ENCODE results near the gene KPNA5.
"Not testable (repeated sequence)": the region's sequence is repeated elsewhere in the genome, so short reads cannot be mapped to it uniquely, and the experiment has no call there.

The KPNA5 gene

DNA sequence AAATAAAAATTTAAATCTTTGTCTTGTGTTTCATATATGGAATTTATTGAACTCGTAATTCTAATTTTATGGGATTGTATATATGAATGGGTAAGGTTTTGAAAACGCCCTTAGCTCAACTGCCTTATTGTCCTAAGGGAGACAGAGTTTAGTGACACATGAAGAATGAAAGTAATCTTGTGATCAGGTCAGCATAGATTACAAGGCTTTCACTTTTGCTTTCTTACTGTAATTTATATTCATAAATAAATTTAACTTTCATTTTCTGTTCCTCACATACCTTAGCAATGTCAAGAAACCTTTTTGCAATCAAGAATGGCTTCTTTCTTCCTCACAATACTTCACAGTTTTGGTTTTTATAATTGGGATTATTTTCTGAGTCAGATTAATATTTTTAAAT, 14.4 kb downstream of the KPNA5 start:
- DNase-seq (ENCODE audit: insufficient read length, low spot score) (no peak), FAIRE-seq (no peak)

DNA sequence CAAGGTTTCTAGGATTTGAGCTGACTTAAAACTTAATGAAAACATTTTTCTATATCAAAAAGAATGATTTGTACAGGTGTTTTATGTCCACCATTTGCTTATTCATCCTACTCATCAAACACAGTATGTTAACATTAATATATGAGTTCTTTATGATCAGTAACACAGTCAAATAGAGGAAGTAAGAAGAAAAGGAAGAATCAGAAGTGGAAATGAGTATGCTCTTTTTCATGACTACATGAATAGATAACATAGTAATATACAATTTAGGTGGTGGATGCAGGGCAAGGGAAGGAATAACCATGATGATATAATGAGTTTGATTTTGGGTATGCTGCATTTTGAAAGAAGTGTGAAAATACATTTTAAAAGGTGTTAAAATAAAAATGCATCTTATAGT, 16.5 kb downstream of the KPNA5 start:
- no peak for DNase-seq (ENCODE audit: insufficient read length, low spot score)

GRCh38 chr6:116703888-116704287, 22.9 kb downstream of the KPNA5 start:
- not testable (repeated sequence) for FAIRE-seq; DNase-seq (ENCODE audit: insufficient read length, low spot score)

More for the DNA sequence above, 16.5 kb downstream of the KPNA5 start:
- FAIRE-seq = no peak

GRCh38 chr6:116705917-116706316, 24.9 kb downstream of the KPNA5 start:
- no peak for FAIRE-seq
- DNase-seq (ENCODE audit: insufficient read length, low spot score) = no peak

- FAIRE-seq (no peak), DNase-seq (ENCODE audit: insufficient read length, low spot score) (no peak)
Measured at GRCh38 chr6:116714296-116714695, 33.3 kb downstream of the KPNA5 start.

DNA sequence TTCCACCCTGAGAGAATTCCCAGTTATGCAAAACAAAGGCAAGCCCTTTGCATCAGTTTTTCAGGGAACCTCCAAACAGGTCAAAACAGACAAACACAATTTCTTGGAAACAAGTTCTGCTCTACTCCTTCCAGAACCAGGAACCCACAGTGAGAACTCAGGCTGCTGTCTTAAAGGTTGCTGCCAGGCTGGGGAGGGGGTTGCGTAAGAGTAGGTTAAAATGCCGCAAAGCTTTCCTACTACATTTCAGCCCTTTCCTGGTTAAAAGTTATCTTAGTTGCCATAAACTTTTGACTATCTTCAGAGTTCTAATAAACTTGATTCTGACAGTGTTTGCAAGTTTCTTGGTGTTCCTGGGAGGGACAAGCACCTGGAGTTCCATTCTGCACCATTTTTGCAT, 33.8 kb downstream of the KPNA5 start:
- FAIRE-seq (no peak), DNase-seq (ENCODE audit: insufficient read length, low spot score) (no peak)

- FAIRE-seq (no peak), DNase-seq (ENCODE audit: insufficient read length, low spot score) (no peak)
Measured at GRCh38 chr6:116726947-116727346, 45.9 kb downstream of the KPNA5 start.

GRCh38 chr6:116730513-116730912, 49.5 kb downstream of the KPNA5 start:
- FAIRE-seq = no peak
- DNase-seq (ENCODE audit: insufficient read length, low spot score) = no peak

- DNase-seq (ENCODE audit: insufficient read length, low spot score) (no peak), FAIRE-seq (no peak)
Measured at GRCh38 chr6:116737004-116737403, 56.0 kb downstream of the KPNA5 start.

DNA sequence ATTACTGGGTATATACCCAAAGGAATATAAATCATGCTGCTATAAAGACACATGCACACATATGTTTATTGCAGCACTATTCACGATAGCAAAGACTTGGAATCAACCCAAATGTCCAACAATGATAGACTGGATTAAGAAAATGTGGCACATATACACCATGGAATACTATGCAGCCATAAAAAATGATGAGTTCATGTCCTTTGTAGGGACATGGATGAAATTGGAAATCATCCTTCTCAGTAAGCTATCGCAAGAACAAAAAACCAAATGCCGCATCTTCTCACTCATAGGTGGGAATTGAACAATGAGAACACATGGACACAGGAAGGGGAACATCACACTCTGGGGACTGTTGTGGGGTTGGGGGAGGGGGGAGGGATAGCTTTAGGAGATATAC, 59.5 kb downstream of the KPNA5 start:
- FAIRE-seq; DNase-seq (ENCODE audit: insufficient read length, low spot score): not testable (repeated sequence)

DNA sequence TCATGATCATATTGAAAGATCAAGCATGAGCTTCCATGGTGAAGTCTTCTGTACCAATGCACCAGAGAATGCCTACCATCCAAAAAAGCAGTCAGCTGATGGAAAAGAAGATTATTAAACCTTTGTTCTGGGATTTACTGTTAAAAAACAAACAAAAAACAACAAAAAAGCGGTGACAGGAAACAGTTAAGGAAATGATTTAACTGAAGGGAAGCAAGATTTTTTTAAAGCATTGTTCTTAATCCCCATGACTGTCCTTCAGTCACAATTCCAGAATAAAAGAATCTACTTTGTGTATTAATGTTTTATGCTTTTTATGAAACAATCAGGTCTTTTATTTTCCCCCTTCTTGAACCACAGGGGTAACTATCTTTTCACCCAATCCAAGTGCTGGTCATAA, 60.6 kb downstream of the KPNA5 start:
- FAIRE-seq = no peak

DNA sequence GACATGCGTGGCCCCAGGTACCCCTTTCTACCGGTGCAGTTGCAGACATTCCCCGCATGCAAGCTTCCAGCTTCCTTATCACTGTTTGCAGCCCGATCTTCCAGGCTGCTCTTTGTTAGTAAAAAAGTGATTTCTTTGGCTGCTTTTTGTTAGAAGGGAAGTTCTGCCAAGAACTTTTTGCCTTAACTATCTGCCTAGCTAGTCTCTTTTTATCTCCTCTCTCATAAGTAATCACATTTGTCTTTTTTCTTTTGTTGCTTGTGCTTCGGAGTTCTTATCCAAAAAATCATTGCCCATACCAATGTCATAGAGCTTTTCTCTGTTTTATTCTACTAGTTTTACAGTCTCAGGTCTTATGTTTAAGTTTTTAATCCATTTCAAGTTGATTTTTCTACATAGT, 64.2 kb downstream of the KPNA5 start:
- FAIRE-seq (no peak), DNase-seq (ENCODE audit: insufficient read length, low spot score) (no peak)

More for the DNA sequence above, 60.6 kb downstream of the KPNA5 start:
- DNase-seq (ENCODE audit: insufficient read length, low spot score) = no peak

- FAIRE-seq (no peak), DNase-seq (ENCODE audit: insufficient read length, low spot score) (no peak)
Measured at GRCh38 chr6:116761779-116762178, 80.8 kb downstream of the KPNA5 start.

DNA sequence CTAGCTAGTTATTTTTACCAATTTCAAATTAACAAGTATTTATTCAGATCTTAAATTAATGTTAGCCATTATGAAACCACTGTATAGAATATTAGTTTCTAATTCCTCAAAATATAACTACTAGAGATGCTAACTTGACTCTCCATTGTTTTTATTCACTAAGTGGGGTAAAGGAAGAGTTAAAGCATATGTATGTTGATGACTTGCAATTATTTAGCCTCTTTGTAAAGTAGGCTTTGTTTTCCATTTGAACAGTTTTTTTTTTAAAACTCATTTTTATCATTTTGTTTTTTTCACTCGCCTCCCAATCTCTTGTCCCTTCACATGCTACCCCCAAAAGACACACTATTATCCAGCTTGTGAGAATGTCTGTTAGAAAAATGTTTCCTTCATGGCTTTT, 81.2 kb downstream of the KPNA5 start:
- FAIRE-seq = no peak

GRCh38 chr6:116763048-116763447, 82.0 kb downstream of the KPNA5 start:
- no peak for DNase-seq (ENCODE audit: insufficient read length, low spot score)

More for the DNA sequence above, 81.2 kb downstream of the KPNA5 start:
- DNase-seq (ENCODE audit: insufficient read length, low spot score) = no peak

GRCh38 chr6:116763906-116764628, 83.1 kb downstream of the KPNA5 start:
- DNase-seq (ENCODE audit: insufficient read length, low spot score) = no peak
- no peak for FAIRE-seq

More at GRCh38 chr6:116763048-116763447, 82.0 kb downstream of the KPNA5 start:
- FAIRE-seq = no peak

DNA sequence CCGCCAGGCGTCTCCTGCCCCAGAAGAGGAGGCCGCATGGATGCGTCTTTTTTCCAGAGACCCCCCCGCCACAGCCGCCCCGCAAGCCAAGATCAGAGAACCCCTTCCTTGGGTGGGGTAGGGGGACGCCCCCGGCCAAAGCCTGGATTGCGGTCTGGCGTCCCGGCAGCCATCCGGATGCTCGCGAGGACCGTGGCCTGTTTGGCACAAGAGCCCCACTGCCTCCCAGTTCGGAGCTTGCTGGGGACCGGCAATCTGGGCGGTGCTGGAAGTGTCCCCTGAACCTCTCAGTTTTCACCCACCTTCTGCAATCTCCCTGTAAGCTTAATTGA, 83.6 kb downstream of the KPNA5 start:
- FAIRE-seq = no peak
- DNase-seq (ENCODE audit: insufficient read length, low spot score) = no peak

- peak; percentile 19 for DNase-seq (ENCODE audit: insufficient read length, low spot score)
- FAIRE-seq = no peak
Measured at GRCh38 chr6:116764961-116765841, 84.2 kb downstream of the KPNA5 start, which contains the start of gene FAM162B. FAM162B (minus strand) TSS chr6:116765719; CDS start chr6:116765576, 143 bp downstream.

- DNase-seq (ENCODE audit: insufficient read length, low spot score) (no peak), FAIRE-seq (no peak)
Measured at GRCh38 chr6:116766506-116767176, 85.6 kb downstream of the KPNA5 start.

- DNase-seq (ENCODE audit: insufficient read length, low spot score) (no peak), FAIRE-seq (no peak)
Measured at GRCh38 chr6:116767715-116768114, 86.7 kb downstream of the KPNA5 start.

- DNase-seq (ENCODE audit: insufficient read length, low spot score) (no peak), FAIRE-seq (no peak)
Measured at GRCh38 chr6:116772450-116772849, 91.4 kb downstream of the KPNA5 start.

All from HTR-8/SVneo (cell line).